NK-92 (cell line): ENCODE measurements around the gene P3H1.

Experiments
- DNase-seq: peaks from one replicate; lab custom pipeline; 2025; ENCODE audit not compliant: unreplicated experiment; lab: John Stamatoyannopoulos, UW

P3H1 gene

GRCh38 chr1:42746436-42747105, 20.3 kb downstream of the P3H1 start:
- DNase-seq: no peak

DNA sequence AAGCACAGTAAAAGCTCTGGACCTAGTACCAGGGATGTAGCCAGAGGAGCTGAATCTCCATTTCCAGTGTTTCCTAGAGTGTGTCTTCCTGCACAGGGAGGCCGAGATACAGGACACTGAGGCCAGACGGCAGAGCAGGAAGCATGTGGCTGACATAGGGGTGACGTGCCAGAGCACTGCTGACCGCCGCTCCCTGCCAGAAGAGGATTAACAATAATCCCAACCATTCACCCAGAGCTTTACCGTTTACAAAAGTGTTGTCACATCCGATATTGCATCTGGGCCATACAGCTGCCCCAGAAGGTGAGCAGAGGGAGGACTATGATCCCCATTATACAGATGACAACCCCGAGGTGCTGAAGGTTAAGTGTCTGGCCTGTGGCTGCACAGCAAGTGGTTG, 21.0 kb downstream of the P3H1 start:
- no peak for DNase-seq

DNA sequence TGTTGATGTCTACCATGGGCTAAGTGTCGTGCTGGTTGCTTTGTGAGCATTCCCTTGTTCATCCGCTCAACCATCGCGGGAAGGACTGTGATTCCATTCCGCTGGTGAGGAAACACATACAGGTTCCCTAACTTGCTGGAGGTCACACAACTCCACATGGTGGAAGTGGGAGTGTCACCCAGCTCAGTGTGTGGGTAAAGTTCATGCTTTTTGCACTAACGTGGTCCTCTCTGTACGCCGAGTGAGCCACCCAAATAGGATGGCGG, 22.7 kb downstream of the P3H1 start:
- DNase-seq: no peak

DNA sequence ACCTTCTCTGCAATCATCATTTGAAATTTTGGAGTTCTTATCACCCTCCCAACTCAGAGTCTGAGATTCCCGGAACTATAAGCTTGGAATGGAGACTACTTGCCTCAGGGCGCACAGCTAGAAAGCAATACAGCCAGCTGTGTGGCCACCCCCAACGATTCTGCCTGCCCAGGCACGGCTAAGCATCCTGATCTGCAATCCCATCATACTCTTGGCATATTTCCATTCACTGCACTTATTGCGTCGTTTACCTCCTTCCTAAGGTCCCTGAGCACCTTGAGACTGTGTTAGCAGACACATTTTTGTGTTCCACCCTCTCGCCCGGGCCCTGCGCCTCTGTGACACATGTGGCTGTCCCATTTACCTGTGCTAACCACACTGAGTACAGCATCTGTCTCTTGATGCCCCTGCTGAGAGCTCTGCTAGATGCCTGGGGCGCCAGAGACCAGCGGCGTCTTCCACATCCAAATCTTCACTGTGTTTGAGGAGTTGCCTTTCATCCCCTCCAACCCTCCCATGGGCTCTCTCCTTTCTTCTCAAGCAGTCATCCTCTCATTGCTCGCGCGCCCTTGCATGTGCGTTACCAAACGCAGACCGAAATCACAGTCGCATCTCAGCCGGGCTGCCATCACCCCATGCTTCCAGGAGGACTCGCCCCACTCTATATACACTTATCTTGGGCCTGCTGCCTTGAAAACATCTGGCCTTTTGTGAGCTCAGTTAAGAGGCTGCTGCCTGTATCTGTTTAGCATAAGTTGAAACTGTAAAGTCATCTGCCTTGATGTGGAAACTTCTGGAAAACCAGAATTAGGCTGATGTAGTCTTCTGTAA, 23.3 kb downstream of the P3H1 start:
- no peak for DNase-seq

DNA sequence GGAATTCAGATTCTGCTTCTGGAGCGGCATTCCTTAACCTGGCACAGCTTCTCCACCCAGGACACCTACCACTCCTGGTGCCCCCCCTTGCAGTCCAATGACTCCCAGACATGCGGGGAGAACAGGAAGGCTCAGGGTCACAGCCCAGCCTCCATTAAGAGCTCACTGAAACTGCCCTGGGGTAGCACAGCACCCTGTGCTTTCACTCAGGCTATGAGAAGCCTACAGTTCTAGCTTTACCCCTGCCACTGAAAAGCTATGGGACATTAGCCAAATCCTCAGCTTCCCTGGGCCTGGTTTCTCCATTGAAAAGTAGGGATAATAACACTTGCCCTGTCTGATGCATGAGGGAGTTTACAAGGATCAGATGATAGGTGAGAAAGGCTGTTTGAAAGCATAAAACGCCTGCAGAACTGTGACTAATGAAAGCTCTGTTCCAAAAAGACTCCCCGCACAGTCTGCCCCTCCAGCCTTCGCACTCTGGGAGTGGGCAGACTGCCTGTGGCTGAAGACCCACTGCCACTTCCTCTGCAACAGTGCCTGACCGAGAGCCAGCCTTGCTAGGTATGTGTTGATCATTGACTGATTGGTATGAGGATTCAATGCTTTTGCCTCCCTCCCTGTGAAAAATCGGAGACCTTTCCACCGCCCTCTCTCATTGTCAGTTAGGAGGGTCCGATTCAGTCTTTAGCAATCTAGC, 24.1 kb downstream of the P3H1 start:
- no peak for DNase-seq

DNA sequence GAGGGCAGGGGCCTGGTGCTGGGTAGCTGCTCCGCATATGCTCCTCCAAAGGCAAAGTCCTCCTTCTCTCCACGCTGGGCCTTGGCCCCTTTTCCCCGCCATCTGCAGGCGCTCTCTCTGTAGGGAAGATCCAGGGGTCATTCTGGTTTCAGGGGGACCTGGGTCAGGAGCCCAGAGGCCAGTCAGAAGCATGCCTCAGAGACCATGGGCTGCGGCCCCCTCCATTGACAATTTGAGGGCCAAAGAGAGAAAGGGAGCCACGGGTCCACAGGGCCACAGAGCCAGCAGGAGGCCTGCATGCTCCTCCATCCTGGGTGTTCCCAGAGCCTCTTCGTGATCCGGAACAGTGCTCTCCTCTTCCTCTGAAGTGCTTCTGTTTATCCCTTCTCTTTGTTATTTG, 24.7 kb downstream of the P3H1 start:
- DNase-seq: no peak

DNA sequence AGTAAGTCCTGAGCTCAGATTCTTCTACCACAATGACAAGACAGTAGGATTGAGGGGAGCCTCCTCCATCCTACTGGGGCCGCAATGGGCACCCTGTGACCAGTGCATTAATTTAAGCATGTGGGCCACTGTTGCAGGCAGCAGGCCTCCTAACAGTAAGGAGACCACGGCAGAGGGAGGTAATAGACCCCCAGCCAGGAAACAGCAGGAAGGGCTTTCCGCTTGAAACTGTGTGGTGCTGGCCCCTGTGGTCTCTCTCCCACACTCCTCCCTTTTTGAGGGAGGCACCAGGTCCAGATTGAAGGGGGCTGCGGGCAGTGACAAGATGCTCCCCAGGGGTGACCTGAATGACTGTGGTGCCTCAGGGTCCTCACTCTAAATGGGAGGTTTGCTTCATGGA, 25.1 kb downstream of the P3H1 start:
- no peak for DNase-seq

DNA sequence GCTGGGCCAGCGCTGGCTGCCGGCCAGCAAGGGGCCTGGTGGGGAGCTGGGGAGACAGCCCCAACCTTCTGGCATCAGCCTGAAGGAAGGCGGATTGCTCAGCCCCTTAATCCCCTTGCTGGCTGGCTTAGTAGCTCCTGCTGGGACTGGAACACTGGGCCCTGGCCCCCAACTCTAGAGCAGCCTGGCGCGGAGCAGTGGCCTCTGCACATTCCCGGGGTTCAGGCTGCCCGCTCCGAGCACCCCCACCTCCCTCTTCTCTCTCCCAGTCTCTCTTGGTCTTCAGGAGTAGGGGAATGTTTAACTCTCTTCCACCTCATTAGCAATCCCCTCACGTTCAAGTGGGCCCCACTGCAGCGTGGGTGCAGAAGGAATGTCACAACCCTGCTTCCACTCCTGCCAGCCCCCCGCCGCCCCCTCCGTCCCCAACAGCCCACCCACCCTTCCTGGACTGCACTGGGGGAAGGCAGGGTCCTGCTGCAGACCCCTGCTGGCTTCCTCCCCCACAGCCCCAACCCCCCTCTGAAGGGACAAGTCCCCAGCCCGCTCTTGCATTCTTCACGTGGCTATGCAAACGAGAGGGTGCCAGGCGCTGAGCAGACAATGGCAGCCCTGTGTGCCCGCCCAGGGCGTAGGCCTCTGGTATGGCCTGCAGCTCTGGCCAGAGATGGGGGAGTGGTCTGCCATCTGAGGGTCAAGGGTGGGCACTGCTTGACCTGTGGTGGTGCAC, 25.8 kb downstream of the P3H1 start:
- DNase-seq: no peak

DNA sequence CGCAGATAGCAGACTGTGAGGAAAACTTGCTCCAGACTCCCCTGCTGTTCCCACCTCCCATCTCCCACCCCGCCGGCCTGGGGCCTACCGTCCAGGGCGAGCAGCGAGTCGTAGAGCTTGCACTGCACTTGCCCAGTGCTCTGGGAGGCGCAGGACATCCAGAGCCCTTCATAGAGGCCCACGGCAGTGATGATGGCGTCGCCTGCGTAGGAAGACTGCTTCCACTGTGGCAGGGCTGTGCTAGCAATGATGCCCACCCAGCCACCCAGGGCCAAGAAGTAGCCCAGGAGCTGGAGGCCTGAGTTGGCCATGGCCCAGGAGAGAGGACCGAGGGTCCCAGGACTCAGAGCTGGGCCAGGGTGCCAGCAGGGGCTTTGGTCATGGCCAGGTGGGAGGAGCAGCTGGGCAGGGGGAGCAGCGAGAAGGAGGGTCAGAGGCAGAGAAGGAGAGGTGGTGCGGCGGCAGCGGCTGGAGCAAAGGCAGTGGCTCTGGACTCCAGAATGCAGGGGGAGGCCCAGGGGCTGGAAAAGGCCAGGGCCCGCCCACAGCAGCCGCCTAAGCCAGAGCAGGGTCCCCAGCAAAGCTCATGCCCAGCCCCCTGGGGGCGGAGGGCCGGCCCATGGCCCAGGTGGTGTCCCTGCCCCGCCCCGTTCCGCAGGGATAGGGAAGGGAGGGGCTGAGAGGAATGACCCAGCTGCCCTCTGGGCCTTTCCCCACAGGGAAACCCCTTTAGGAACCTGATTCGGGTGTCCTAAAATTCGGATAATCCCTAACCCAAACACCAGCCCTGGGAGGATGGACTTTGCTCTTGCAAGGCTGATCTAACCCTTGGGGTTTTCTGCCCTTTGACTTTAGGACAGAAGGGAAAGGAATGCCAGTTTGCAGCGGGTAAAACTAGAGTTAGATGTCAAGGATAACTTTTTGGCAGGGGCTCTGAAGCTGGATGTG, 26.8 kb downstream of the P3H1 start, which contains the start of gene CLDN19:
Gene CLDN19, minus strand, starts transcription at position 484 of the 948 bp plus-strand sequence. Its CDS starts 173 bp downstream, at position 311.
- no peak for DNase-seq

- DNase-seq: no peak
Observed at GRCh38 chr1:42738678-42739226, 28.1 kb downstream of the P3H1 start.

- no peak for DNase-seq
Observed at GRCh38 chr1:42737986-42738677, 28.7 kb downstream of the P3H1 start.

- DNase-seq: no peak
Observed at GRCh38 chr1:42737257-42737656, 29.6 kb downstream of the P3H1 start.

DNA sequence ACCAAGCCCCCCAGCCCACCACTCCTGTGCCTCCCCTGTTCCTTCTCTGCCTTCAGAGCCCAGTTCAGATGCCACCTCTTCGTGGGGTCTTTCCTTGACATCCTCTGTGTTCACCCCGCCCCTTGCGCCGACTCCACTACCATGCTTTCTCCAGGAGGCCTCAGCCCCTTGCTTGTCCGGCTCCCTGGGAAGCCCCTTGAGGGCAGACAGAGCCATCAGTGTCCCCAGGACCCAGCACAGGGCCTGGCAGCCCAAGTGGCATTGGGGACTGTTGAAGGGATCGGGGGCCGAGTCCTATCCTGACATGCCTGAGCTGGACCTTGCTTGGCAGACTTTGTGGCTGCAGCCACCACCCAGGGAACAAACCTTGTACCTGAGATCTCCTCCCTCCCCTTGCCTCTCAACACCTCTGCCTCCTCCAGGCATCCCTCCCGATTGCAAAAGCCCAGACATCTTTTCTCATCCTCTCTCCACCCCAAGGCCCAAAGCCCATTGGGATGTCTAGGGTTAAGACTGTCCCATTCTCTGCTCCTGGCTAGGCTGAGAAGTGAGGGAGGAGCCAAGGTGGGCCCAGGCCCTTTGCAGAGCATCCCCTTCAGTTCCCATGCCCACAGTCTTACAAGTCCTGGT, 30.1 kb downstream of the P3H1 start:
- no peak for DNase-seq

DNA sequence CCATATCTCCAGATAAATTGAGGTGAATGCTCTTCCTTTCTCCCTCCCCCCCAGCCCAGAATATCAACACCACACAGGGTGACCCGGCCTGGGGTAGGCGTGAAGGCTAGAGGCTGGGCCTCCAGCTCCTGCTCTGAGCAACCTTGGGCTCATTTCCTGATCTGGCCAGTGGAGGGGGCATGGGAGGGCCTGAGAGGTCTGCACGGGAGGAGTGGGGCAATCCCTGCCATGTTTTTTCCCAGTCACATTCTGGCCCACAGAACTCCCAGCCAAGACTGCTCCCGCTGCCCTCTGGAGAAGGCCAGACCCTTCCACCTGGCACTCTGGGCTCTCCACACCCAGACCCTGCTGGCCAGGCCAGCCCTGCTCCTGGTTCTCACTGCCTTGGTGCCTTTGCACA, 30.7 kb downstream of the P3H1 start:
- no peak for DNase-seq

- no peak for DNase-seq
Observed at GRCh38 chr1:42735477-42736105, 31.2 kb downstream of the P3H1 start.

DNA sequence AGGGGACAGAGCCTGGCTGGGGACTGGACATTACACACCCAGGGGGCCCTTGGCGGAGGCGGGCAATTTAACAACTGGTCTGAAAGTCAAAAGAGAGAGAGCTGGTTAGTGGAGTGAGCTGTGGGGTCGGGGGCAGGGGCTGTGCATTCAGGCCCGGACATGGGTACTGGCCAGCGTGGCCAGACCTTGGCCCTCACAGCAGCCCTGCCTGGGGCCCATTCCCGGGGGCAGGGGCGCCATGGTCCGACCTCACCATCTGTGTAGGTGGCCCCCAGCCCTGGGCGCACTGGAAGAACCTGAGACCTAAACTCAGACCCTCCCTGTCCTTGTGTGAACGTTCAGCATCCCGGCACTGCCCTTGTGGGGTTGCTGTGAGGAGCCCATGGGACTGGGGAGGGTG, 31.8 kb downstream of the P3H1 start:
- DNase-seq: no peak

- no peak for DNase-seq
Observed at GRCh38 chr1:42734201-42735035, 32.4 kb downstream of the P3H1 start.
